ENCODE results near the gene FLII. TPM values are rescaled to one million over a fixed set of nuclear protein-coding genes. Genes with fewer than 3 reads are reported as not detected.
A peak's percentile ranks its signal among the peaks of the same experiment; 100 is the strongest.

FLII gene
- total RNA-seq, 2 experiments from 2014 or later = 155 to 219 TPM

DNA sequence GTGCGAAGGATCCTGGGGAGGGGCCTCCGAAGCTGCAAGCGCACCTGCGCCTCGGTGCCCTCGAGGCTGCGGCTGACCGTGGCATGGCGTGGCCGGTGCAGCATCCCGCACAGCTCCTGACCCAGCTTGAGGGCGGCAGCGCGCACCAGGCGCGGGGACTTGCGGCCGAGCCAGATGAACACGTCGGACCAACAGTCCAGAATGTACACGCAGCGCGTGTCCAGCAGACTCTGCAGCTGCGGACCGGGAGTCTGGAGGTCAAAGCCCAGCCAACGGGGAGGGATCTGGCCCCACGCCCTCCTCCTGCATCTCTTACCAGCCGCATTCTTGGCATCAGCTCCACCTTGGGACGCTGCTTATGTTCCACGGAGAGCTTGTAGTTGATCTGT lies 10.9 kb downstream of the FLII start:
- Histone ChIP-seq H3K4me3 (ENCODE audit: low read depth, low read length, poor library complexity, severe bottlenecking) (no peak overlapping the region), H3K27ac (ENCODE audit: low read depth, low read length, poor library complexity, severe bottlenecking) (no peak overlapping the region), H2AFZ (ENCODE audit: low read length) (no peak overlapping the region), H3K9me3 (ENCODE audit: low read length) (no peaks in the 10 kb centered on the region), H4K20me1 (ENCODE audit: insufficient read depth, low read length) (no peaks in the 10 kb centered on the region), H3K4me1 (ENCODE audit: insufficient read depth, low read length, poor library complexity, severe bottlenecking) (no peaks in the 10 kb centered on the region), H3K79me2 (ENCODE audit: insufficient read depth, low read depth, low read length) (no peaks in the 10 kb centered on the region), H3K4me2 (ENCODE audit: low read length) (no peak overlapping the region), H3K36me3 (ENCODE audit: insufficient read depth, low read length) (peaks cover 68% of the 10 kb centered on the region), H3K9me2 (ENCODE audit: insufficient read depth, low read length) (no peaks in the 10 kb centered on the region)
- intact Hi-C loops (cut with micrococcal nuclease; ENCODE audit: unreplicated experiment) = loop anchor here (5.0 kb wide), 1 partner anchor 70 kb away; the partner anchor contains the start of gene SMCR8
- TF ChIP-seq EZH2phosphoT487 (IDR thresholded peaks at IDR 0.05; ENCODE audit: borderline replicate concordance, low read depth, low read length) = no peak
- TF ChIP-seq, protein P1, sequence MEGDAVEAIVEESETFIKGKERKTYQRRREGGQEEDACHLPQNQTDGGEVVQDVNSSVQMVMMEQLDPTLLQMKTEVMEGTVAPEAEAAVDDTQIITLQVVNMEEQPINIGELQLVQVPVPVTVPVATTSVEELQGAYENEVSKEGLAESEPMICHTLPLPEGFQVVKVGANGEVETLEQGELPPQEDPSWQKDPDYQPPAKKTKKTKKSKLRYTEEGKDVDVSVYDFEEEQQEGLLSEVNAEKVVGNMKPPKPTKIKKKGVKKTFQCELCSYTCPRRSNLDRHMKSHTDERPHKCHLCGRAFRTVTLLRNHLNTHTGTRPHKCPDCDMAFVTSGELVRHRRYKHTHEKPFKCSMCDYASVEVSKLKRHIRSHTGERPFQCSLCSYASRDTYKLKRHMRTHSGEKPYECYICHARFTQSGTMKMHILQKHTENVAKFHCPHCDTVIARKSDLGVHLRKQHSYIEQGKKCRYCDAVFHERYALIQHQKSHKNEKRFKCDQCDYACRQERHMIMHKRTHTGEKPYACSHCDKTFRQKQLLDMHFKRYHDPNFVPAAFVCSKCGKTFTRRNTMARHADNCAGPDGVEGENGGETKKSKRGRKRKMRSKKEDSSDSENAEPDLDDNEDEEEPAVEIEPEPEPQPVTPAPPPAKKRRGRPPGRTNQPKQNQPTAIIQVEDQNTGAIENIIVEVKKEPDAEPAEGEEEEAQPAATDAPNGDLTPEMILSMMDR (conservative IDR thresholded peaks at IDR 0.05; ENCODE audit: low read length) = no peak
- POLR2A ChIA-PET = no interaction called here
- CTCF ChIA-PET (ENCODE audit: unreplicated experiment) = no interaction called here
- BruUV-seq (replicated peaks) = no TSS peak
- no peak for DNase-seq (ENCODE audit: low spot score)

DNA sequence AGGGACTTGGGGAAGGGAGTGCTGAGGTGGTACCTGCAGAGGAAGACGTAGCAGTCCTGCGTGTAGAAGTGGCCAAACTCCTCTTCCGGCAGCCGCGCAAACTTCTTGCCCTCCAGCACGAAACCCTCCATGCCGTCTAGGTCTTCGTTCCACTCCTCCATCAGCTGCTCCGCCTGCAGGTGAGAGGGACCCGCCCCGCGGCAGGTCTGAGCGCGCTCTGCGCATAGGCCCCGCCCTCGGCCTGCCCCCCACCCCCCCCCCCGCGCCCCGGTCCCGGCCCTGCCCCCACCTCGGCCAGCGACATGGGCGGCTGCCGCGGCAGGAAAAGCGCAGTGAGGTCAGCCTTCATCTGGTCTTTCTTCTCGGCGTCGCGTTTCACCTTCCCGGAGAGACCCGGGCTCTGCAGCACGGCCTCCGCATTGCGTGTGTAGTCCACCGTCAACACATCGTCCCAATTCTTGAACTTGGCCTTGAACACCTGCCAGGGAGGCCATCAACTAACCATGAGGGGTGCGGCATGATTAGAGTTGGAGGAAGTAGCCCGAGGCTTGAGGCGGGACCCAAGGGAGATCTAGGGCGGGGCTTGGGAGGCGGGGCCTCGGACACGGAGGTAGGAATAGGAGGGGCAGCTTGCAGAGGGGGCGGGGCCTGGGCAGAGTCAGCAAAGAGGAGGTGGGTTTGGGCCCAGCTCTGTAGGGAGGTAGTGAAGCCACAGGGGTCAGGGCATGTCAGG lies 11.5 kb downstream of the FLII start:
- Histone ChIP-seq H3K4me3 (ENCODE audit: low read depth, low read length, poor library complexity, severe bottlenecking) (no peak overlapping the region), H3K4me2 (ENCODE audit: low read length) (no peak overlapping the region), H3K36me3 (ENCODE audit: insufficient read depth, low read length) (peaks cover 62% of the 10 kb centered on the region), H3K9me2 (ENCODE audit: insufficient read depth, low read length) (no peaks in the 10 kb centered on the region), H3K27ac (ENCODE audit: low read depth, low read length, poor library complexity, severe bottlenecking) (no peak overlapping the region), H4K20me1 (ENCODE audit: insufficient read depth, low read length) (no peaks in the 10 kb centered on the region), H3K79me2 (ENCODE audit: insufficient read depth, low read depth, low read length) (no peaks in the 10 kb centered on the region), H3K4me1 (ENCODE audit: insufficient read depth, low read length, poor library complexity, severe bottlenecking) (no peaks in the 10 kb centered on the region), H2AFZ (ENCODE audit: low read length) (no peak overlapping the region), H3K9me3 (ENCODE audit: low read length) (no peaks in the 10 kb centered on the region)
- intact Hi-C loops (cut with micrococcal nuclease; ENCODE audit: unreplicated experiment) = loop anchor here (5.0 kb wide), 1 partner anchor 70 kb away; the partner anchor contains the start of gene SMCR8
- peak; percentile 56 for DNase-seq (ENCODE audit: low spot score)
- ChIA-PET CTCF (ENCODE audit: unreplicated experiment) (no interaction called here), POLR2A (no interaction called here)
- no peak for TF ChIP-seq EZH2phosphoT487 (IDR thresholded peaks at IDR 0.05; ENCODE audit: borderline replicate concordance, low read depth, low read length)
- TF ChIP-seq, protein P1 (conservative IDR thresholded peaks at IDR 0.05; ENCODE audit: low read length) = no peak
- BruUV-seq (replicated peaks) = no TSS peak

DNA sequence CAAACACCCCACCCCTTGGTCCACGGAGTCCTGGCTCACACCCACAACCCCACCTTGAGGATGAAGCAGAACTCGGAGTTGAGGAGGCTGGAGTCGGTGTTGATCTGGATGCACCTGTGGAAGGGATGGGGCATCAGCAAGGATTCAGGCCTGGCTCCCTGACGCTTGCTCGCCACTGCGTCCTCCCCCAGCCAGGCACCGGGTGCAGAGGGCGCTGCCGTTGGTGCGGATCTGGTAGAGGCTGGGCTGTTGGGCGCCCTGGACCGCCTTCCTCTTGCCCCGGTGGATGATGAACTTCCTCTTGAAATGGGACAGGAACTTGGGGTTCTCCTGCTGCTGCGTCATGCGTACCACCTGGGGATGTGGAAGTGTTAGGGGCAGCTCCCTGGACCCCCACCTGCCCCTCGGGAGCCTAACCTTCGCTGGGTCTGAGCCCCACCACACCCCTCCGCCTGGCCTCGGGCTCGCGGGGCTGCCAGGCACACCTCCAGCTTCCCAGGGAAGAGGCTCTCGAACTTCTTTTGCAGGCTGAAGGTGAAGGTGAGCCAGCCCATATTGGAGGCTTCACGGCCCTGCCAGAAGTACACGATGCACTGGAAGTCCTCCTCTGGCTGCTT lies 12.3 kb downstream of the FLII start:
- H3K9me3 ChIP-seq (ENCODE audit: low read length) = no peaks in the 10 kb centered on the region
- intact Hi-C loops (cut with micrococcal nuclease; ENCODE audit: unreplicated experiment) = loop anchor here (5.0 kb wide), 1 partner anchor 71 kb away; the partner anchor contains the start of gene SMCR8
- no peak overlapping the region for H3K4me2 ChIP-seq (ENCODE audit: low read length)
- H4K20me1 ChIP-seq (ENCODE audit: insufficient read depth, low read length) = no peaks in the 10 kb centered on the region
- ChIA-PET POLR2A (no interaction called here), CTCF (ENCODE audit: unreplicated experiment) (no interaction called here)
- no peak overlapping the region for H2AFZ ChIP-seq (ENCODE audit: low read length)
- H3K4me3 ChIP-seq (ENCODE audit: low read depth, low read length, poor library complexity, severe bottlenecking) = no peak overlapping the region
- no TSS peak for BruUV-seq (replicated peaks)
- no peak overlapping the region for H3K27ac ChIP-seq (ENCODE audit: low read depth, low read length, poor library complexity, severe bottlenecking)
- peaks cover 56% of the 10 kb centered on the region for H3K36me3 ChIP-seq (ENCODE audit: insufficient read depth, low read length)
- TF ChIP-seq EZH2phosphoT487 (IDR thresholded peaks at IDR 0.05; ENCODE audit: borderline replicate concordance, low read depth, low read length) = no peak
- TF ChIP-seq, protein P1 (conservative IDR thresholded peaks at IDR 0.05; ENCODE audit: low read length) = no peak
- no peaks in the 10 kb centered on the region for H3K4me1 ChIP-seq (ENCODE audit: insufficient read depth, low read length, poor library complexity, severe bottlenecking)
- no peaks in the 10 kb centered on the region for H3K79me2 ChIP-seq (ENCODE audit: insufficient read depth, low read depth, low read length)
- no peak for DNase-seq (ENCODE audit: low spot score)
- H3K9me2 ChIP-seq (ENCODE audit: insufficient read depth, low read length) = no peaks in the 10 kb centered on the region
